Measurements from ENCODE around the gene GCNT1.
"Not testable (repeated sequence)": the region's sequence is repeated elsewhere in the genome, so short reads cannot be mapped to it uniquely, and the experiment has no call there.

Gene GCNT1

DNA sequence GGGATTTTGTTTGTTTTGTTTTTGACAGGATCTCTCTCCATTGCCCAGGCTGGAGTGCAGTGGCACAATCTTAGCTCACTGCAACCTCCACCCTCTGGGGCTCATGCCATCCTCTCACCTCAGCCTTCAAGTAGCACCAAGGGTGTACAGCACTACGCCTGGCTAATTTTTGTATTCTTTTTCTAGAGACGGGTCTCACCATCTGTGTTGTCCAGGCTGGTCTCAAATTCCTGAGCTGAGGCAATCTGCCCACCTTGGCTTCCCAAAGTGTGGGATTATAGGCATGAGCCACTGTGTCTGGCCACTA is 7.3 kb downstream of the GCNT1 start:
- TF ChIP-seq, protein P1, sequence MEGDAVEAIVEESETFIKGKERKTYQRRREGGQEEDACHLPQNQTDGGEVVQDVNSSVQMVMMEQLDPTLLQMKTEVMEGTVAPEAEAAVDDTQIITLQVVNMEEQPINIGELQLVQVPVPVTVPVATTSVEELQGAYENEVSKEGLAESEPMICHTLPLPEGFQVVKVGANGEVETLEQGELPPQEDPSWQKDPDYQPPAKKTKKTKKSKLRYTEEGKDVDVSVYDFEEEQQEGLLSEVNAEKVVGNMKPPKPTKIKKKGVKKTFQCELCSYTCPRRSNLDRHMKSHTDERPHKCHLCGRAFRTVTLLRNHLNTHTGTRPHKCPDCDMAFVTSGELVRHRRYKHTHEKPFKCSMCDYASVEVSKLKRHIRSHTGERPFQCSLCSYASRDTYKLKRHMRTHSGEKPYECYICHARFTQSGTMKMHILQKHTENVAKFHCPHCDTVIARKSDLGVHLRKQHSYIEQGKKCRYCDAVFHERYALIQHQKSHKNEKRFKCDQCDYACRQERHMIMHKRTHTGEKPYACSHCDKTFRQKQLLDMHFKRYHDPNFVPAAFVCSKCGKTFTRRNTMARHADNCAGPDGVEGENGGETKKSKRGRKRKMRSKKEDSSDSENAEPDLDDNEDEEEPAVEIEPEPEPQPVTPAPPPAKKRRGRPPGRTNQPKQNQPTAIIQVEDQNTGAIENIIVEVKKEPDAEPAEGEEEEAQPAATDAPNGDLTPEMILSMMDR (conservative IDR thresholded peaks at IDR 0.05; ENCODE audit: low read length) = no peak
- DNase-seq (ENCODE audit: low read depth) = no peak
- no peak overlapping the region for H3K4me3 ChIP-seq (ENCODE audit: low read length)

DNA sequence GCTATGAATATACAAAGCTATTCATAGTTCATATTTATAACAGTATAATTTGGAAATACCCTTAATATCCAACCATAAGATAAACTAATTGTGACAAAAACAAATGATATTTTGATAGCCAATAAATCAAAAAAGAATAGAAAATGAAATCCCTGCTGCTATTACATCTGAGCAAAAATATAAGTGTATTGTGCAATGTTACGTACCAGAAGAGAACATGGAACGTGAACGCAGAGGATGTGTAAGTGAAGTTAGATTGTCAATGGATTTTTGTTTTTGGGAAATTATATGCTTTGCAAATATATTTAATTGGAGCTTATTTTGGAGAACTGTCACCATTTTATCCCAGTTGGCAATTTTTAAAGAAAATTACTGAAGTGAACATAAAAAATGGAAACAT is 15.4 kb downstream of the GCNT1 start:
- no peak overlapping the region for H3K4me3 ChIP-seq (ENCODE audit: low read length)
- DNase-seq (ENCODE audit: low read depth) = no peak
- TF ChIP-seq, protein P1 (conservative IDR thresholded peaks at IDR 0.05; ENCODE audit: low read length) = no peak

DNA sequence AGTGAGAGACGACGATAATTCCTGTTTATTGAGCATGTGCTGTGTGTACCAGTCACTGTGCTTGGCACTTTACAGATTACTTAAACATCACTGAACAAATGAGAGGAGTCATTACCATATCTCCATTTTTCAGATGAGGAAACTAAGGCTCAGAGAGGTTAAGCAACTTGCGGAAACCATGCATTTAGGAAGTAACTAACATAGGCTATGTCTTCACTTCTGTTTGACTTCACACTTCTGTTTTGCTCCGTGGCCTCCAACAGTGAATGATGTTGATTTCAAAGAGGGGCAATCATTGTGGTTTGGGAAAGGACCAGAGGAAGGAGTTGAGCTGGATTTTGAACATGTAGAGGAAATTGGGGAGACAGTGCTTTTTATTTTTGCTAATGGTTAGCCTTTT is 16.7 kb downstream of the GCNT1 start:
- H3K4me3 ChIP-seq (ENCODE audit: low read length) = no peak overlapping the region
- TF ChIP-seq, protein P1 (conservative IDR thresholded peaks at IDR 0.05; ENCODE audit: low read length) = no peak
- no peak for DNase-seq (ENCODE audit: low read depth)

DNA sequence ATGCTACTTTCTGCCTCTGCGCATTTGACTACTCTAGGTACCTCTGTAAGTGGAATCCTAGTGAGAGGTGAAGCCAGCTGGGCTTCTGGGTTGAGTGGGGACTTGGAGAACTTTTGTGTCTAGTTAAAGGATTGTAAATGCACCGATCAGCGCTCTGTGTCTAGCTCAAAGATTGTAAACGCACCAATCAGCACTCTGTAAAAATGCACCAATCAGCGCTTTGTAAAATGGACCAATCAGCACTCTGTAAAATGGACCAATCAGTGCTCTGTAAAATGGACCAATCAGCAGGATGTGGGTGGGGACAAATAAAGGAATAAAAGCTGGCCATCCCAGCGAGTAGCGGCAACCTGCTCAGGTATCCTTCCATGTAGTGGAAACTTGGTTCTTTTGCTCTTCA is 18.8 kb downstream of the GCNT1 start:
- DNase-seq (ENCODE audit: low read depth); H3K4me3 ChIP-seq (ENCODE audit: low read length): not testable (repeated sequence)

DNA sequence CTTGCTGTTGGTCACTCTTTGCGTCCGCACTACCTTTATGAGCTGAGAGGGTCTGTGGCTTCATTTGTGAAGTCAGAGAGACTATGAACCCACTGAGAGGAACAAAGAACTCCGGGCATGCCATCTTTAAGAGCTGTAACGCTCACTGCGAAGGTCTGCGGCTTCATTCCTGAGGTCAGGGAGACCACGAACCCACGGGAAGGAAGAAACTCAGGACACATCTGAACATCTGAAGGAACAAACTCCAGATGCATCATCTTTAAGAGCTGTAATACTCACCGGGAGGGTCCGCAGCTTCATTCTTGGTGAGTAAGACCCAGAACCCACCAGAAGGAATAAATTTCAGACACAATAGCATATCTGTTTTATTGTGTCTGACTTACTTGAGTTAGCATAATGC is 19.2 kb downstream of the GCNT1 start:
- no peak for DNase-seq (ENCODE audit: low read depth)
- TF ChIP-seq, protein P1 (conservative IDR thresholded peaks at IDR 0.05; ENCODE audit: low read length) = no peak
- no peak overlapping the region for H3K4me3 ChIP-seq (ENCODE audit: low read length)

DNA sequence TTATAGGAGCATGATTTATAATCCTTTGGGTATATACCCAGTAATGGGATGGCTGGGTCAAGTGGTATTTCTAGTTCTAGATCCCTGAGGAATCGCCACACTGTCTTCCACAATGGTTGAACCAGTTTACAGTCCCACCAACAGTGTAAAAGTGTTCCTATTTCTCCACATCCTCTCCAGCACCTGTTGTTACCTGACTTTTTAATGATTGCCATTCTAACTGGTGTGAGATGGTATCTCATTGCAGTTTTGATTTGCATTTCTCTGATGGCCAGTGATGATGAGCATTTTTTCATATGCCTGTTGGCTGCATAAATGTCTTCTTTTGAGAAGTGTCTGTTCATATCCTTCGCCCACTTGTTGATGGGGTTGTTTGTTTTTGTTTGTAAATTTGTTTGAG is 20.4 kb downstream of the GCNT1 start:
- not testable (repeated sequence) for DNase-seq (ENCODE audit: low read depth); H3K4me3 ChIP-seq (ENCODE audit: low read length)

DNA sequence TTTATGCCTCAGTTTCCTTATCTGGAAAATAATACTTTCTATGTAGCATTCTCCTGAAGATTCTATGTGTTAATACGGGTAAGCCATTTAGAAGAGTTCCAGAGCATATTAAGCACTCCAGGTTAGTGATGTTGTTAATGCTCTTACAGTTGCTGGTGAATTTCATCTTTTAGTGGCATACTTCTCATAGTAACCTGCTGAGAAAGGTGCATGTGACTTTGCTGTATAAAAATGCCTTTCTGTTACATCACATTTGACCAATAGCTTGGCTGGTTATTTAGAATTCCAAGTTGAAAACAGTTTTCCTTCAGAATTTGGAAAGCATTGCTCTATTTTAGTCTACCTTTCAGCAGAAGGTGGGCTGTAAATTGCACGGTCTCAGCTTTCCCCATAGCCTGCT is 27.2 kb downstream of the GCNT1 start:
- H3K4me3 ChIP-seq (ENCODE audit: low read length) = no peak overlapping the region
- TF ChIP-seq, protein P1 (conservative IDR thresholded peaks at IDR 0.05; ENCODE audit: low read length) = no peak
- DNase-seq (ENCODE audit: low read depth) = peak; percentile 17

DNA sequence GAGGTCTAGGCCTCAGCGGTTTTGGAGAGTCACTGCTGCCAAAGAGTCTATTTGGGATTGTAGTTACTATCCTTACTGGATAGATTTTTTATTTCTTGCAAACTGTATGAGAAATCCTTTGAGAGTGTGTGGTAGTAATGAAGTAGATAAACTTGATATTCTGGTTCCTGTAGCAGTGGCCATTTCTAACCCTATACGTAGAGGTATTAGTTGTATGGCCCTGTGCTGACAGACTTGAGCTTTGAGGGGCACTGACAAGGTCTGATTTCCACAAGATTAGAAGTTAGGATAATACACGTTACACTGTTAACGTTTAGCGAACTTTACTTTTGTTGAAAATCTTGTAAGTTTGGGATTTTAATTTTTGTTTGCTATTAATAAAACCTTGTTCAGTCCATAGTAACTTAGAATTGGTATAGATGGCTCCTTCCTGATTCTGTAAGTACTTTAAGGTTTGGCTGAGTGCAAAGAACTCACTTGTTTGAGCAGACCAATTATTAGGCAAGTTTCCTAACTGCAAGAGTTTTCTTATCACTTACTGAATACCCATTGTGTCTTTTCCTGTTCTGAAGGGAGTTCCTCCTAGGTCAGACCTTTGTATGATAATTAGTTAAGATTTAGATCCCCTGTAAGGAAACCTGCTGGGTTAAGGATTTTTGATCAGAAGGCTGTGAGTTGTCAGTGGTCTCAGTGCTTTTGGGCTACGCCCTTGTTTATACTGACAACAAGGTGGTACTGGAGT is 31.4 kb downstream of the GCNT1 start:
- TF ChIP-seq, protein P1 (conservative IDR thresholded peaks at IDR 0.05; ENCODE audit: low read length) = no peak
- H3K4me3 ChIP-seq (ENCODE audit: low read length) = no peak overlapping the region
- no peak for DNase-seq (ENCODE audit: low read depth)

DNA sequence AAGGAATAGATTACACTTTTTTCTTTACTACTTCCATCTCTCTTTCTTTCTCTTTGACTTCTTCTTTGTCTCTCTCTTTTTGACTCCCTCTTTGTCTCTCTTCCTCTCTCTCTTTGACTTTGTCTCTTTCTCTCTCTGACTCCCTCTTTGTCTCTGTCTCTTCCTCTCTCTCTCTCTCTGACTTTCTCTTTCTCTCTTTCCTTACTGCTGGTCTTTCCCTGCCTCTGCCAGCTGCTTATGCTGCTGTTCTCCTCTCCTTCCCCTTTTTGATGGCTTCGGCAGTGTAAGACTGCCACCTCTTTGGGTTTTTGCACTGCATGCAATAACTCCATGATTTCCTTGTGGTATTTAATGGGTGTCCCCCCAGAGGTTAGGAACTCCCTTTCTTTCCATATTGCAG is 32.1 kb downstream of the GCNT1 start:
- H3K4me3 ChIP-seq (ENCODE audit: low read length); DNase-seq (ENCODE audit: low read depth): not testable (repeated sequence)

DNA sequence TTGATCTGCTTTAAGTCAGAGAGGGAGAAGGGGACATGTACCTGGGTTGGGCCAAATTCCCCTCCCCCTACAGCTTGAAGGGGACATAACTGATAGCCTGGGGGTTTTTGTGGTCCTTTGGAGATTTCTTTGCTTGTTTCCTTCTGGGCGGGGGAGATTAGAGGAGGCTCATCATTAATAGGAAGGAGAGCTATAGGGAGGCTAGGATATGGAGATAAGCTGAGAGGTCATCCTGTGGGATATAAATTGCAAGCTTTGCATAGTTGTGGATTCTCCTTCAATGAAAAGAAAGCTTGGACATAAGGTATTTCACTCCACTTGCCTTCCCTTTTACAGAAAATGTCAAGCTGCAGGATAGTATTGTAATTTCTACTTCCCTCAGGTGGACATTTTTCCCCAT is 34.5 kb downstream of the GCNT1 start:
- H3K4me3 ChIP-seq (ENCODE audit: low read length); DNase-seq (ENCODE audit: low read depth): not testable (repeated sequence)
